Stimulated activated CD8-positive, alpha-beta memory T cell treated with anti-CD3 and anti-CD28 coated beads, Interleukin-12 subunit alpha, Interleukin-12 subunit beta, amount 100 ng/mL, for 1 hour (primary cell): ENCODE measurements around the gene PPP1R9A.

Source experiments
- DNase-seq: peaks from one replicate; pipeline ENCODE4 v3.0.0-alpha.2; 2020; ENCODE audit warnings: low read depth

PPP1R9A gene

DNA sequence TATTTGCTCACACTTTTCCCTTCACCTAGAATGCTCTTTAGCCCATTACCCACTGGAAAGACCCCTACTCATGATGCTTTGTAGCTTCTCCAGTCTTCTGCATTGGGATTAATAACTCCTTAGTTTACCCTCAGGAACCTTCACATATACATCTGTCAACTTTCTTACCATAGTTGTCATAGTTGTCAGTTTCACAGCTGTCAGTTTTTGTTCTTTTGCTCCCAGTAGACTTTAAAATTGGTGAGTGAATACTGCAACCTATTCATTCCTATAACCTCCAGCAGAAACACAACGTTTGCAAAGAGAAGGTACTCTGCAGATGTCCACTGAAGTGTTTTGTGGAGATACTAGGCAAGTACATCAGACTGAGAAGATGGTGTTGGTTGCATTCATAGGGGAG lies 414.3 kb downstream of the PPP1R9A start:
- no peak for DNase-seq

DNA sequence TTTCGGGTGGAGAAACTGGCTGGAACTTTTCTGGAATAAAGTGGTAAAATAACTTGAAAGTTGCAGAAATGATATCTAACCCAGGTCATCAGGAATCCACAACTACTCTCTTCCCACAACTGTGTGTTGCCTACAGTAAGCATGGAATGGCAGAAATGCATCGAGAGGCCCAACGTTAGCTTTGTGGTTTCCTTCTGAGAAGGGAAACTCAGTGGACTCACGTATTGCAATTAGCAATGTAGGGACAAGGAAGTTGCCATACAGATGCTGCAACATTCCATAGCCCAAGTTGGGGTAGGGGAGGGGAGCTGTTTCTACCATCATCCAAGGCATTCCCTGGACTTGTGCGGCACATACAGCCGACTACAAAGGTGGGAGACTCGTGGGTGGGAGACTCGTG lies 415.0 kb downstream of the PPP1R9A start:
- DNase-seq, result no peak

DNA sequence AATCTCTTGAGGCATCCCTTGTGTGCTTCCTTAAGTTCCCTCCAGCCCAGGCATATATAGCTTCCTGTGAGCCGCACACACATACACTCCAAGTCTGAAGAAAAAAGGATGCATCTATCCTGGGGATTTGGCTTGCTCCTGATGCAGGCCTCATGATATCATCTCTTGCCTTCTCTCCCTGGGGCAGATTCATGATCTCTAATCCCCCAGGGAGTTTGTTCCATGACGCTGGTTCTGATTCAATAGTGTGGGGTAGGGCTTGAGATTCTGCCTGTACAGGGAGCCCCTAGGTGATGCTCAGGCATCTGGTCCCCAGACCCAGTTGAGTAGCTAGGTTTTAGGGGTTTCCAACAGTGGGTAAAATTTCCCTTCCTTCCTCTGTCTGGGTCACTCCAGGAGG lies 415.5 kb downstream of the PPP1R9A start:
- DNase-seq, result no peak

DNA sequence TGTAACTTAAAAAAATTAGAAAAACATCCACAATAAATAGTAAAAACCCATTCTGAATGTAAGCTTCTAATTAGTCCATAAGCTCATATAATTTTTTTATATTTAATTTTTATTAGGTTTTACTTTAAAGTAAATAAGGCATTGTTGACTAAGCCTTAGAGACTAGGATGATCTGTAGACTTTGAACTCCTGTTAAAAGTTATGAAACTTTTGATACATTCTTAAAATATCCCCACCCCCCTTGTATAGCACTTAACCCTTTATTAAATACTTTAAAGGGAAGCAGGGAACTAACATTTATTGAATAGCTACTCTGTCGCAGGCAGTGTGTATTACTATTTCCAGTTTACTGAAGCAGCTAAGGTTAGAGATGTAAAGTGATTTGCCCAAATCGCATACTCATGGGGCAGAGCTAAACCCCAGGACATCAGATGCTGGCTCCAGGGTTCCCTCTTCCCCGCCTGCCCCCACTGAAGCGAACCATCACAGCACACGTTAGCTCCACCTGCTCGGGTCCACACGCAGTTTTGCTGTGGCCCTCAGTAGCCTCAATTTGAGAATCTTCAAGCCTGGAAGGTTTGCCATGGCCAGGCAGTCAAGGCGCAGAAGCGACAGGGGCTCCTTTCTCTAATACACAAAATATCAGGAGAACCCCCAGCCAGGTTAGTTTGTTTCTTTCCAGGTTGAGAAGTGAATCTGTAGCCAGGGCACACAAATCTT lies 416.2 kb downstream of the PPP1R9A start:
- no peak for DNase-seq

DNA sequence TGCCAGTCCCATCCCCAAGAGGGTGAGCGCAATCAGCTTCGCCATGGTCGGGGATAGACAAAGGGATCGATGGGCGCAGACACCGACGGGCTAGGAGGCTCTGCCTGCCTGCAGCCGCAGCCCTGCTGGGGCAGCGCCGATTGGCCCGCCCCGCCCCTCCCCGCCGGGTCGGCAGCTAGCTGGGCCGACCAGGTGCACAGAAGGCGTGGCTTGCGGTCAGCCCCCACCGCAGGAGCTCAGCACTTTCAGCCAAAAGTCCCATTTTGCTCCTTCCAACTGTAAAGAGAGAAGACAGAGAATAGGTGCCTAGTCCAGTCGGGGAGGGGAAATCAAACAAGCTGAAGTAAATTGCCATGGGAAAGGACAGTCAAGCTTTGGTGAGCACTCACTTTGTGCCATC lies 417.0 kb downstream of the PPP1R9A start, which contains the start of gene PON1:
Gene PON1, minus strand, starts transcription at position 102 of the 400 bp plus-strand sequence. Its CDS starts 57 bp downstream, at position 45.
- no peak for DNase-seq

DNA sequence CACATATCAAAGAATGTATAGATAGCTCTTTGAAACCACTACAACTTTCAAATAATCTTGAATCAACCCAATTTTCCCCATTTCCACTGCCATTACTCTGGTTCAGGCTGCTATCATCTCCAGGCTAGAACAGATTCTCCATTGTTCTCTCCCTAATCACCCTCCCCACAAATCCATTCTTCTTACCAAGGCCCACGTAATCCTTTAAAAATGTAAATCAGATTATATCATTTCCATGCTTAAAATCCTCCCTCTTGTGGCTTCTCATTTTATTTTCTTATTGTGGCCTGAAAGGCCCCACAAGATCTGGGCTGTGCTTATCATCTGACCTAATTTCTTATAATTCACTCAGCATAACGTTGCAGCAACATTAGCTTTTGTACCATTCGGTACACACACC lies 420.0 kb downstream of the PPP1R9A start:
- no peak for DNase-seq

DNA sequence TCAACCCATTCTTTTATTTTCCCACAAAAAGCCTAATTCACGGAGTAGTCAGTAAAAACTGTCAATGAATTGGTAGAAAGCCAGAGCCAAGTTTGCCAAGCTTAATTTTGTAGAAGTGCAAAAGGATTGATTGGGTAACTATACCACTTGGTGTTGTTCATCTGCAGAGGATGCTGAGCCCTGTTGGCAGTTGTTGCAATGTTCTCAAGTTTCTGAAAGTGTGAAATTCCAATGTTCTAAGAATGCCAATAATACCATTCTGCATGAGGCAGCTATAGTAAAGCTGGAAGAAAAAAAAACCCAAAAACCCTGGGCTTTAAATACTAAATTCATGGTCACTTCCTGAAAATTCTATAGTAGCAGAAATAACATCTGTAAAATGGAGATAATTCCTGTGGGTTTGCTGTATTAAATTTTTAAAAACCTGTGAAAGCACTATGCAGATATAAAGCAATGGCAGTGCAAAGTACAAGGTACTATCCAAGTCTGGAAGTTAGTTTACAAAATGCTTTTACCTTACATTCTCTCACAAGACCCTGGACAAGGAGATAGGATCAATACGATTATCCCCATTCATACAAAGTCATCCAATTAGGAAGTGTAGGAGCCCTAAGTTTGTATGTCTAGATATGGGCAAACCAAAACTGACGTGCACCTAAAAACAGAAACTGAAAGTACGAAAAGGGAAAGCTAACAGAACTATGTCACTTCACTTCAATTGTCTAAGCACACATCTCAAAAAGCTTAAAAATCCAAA lies 423.0 kb downstream of the PPP1R9A start:
- DNase-seq, result no peak

DNA sequence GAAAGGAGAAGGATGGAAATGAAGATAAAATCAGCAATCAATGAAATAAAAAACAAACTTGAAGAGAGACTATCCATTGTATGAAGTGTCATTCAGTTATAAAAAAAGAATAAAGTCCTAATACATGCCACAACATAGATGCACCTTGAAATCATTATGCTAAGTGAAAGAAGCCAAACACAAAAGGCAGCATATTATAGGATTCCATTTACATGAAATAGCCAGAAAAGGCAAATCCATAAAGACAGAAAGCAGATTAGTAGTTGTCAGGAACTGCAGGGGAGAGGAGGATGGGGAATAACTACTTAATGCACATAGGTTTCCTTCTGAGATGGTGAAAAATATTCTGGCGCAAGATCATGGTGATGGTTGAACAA lies 423.6 kb downstream of the PPP1R9A start:
- no peak for DNase-seq

DNA sequence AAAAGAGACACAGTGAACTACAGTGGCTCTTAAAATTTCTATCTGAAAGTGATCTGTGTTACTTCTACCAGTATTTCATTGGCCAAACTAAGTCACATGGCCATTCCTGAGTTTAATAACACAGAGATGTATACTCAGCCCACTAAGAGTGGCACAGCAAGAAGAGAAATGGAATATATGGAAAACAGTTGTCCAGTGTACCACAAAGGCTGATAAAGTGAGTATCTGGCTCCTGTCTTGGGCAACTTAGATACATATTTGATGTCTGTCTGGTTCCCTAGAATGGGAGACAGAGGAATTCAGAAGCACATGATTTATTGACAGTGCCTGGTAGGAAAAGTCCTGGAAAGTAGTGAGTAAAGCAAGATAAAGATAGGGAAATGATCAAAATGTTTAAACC lies 427.1 kb downstream of the PPP1R9A start:
- DNase-seq, result no peak

DNA sequence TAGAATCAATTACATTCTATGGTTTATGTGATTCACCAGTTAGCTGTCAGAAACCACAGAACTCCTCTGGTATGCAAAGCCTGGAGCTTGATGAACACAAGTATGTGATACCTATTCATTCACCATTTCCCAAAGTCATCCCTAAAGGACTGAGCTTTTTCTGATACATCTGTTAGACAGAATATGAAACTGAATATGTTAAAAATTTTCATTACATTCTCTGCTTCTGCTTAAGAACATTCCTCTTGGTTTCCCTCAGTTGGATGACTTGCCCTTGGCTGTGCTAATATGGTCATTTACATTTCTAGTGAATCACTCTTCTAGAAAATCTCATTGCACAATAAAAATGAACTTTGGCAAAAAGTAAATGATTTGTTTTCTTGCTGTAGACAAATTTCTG lies 427.7 kb downstream of the PPP1R9A start:
- no peak for DNase-seq

DNA sequence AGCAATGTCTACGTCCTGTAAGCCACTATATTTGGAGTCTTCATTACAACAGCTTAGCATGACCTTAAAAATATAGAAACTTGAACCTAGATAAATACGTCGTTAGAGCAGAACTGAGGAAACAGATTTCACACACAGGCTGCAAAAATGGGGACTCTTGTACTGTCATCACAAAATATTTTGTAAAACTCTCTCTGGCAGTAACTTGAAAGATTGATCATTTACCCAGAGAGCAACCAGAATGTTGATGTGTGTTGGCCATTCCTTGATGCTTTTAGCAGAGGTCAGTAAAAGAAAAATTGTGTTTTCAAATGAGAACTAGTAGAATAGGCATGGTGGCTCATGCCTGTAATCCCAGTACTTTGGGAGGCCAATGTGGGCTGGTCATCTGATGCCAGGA lies 431.4 kb downstream of the PPP1R9A start:
- DNase-seq, result no peak

DNA sequence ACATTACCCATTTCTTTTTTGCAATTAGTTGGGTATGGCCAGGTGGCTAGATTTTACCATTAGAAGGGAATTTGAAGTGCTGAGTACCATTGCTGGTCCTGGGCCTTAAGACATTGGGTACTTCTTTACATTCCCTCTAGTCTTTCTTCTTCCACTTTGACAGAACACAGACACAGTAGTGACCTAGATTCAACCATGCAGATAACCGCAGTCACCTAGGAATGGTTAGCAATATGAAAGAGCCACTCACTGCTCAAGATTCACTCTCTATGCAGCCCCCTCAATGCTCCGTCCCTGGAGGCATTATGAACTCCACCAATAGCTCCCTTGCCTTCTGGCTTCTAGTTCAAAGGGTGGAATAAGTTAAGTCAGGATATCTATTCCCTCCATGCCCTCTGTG lies 433.1 kb downstream of the PPP1R9A start:
- no peak for DNase-seq

DNA sequence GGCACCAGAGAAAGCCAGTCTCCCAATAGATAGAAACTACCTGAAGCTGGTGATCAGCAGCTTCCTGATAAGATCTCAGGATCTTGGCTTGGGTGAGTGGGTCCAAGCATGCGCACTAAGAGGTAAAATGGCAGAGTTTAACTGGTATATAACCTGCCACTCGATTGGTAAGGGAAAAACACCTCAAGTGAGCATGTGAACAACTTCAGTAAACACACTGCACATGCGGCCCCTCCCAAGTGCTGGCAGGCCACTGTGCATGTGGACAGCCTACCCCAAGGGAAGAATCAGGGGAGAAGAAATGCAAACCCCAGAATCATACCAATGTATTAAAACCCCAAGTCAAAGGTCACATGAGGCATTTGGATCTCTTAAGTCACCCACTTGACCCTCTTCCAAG lies 434.6 kb downstream of the PPP1R9A start:
- no peak for DNase-seq

DNA sequence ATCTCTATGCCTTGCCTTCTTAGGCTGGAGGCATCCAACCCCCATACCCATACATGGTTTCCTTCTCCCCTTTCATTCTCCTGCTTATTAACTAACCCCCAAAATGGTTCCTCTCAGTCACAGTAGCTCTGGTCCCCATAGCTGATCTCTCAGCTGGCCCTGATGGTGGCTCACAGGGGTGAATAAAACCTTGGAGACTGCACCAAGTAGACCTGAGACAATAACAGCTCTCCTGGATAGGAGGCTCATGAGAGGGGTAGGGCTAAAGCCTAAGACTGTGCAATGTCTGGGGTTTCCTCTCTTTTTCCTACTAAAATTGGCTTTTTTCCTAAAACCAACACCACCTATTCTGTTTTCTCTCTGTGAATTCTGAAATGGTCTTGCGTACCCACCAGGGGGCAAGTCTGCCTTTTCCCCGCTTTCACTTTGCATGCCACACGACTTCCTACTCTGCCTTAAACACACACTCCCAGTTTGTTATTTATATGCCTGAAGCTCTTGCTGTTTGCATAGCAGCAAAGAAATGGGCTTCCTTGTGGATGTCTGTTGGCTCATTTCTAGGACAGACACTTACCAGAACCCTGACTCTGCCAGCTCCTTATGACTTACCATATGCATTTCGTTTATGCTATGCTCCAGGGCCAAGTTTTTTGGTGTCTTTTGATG lies 435.4 kb downstream of the PPP1R9A start:
- DNase-seq, result no peak
